Heart right ventricle (tissue), 16 donors: ENCODE measurements around the gene COPZ2. TPM values are rescaled to one million over a fixed set of nuclear protein-coding genes. Genes with fewer than 3 reads are reported as not detected.
"Not testable (repeated sequence)": the region's sequence is repeated elsewhere in the genome, so short reads cannot be mapped to it uniquely, and the experiment has no call there.

ENCODE experiments used
- ATAC-seq, 8 donors: fragments of 200-7000 bp; cut with Tn5 transposase; one replicate each; pipeline ENCODE4 v1.9.1; 2020; ENCODE audit warnings: mild to moderate bottlenecking in 8 of 8, moderate library complexity in 8 of 8, moderate number of reproducible peaks in 1 of 8
- DNase-seq, 2 donors: peaks; one replicate each; pipeline ENCODE4 v3.0.0-alpha.2; 2020
- H3K27ac ChIP-seq, 10 donors: fragments of 200-600 bp; sonication (generic) in 2 of 10; one replicate each; pipeline versions ENCODE4 v1.5.0 to v1.8.0; 2020 to 2022; ENCODE audit warnings: mild to moderate bottlenecking in 3 of 10
- H3K27me3 ChIP-seq, 7 donors: fragments of 200-600 bp; one replicate each; pipeline ENCODE4 v1.8.0; 2021 to 2022; ENCODE audit warnings: mild to moderate bottlenecking in 2 of 7
- H3K36me3 ChIP-seq, 9 donors: fragments of 200-600 bp; sonication (generic) in 1 of 9; one replicate each; pipeline versions ENCODE4 v1.5.0 to v1.8.0; 2020 to 2022; ENCODE audit warnings: mild to moderate bottlenecking in 2 of 9
- H3K4me1 ChIP-seq, 9 donors: fragments of 200-600 bp; sonication (generic) in 1 of 9; one replicate each; pipeline versions ENCODE4 v1.5.0 to v1.8.0; 2020 to 2022; ENCODE audit warnings: mild to moderate bottlenecking in 4 of 9
- H3K4me3 ChIP-seq, 10 donors: fragments of 200-600 bp; sonication (generic) in 2 of 10; one replicate each; pipeline versions ENCODE4 v1.5.0 to v1.8.0; 2020 to 2022; ENCODE audit warnings: mild to moderate bottlenecking in 7 of 10, moderate library complexity in 2 of 10
- H3K9me3 ChIP-seq, 11 donors: fragments of 200-600 bp in 10 of 11; sonication (generic) in 2 of 11; one replicate each; pipeline versions ENCODE4 v1.5.0 to v1.8.0; 2013 to 2022; ENCODE audit warnings: mild to moderate bottlenecking in 2 of 11, control low read depth in 1 of 11, moderate library complexity in 1 of 11
- CTCF ChIP-seq, 9 donors: fragments of 200-600 bp; sonication (generic) in 2 of 9; IDR thresholded peaks; one replicate each; pipeline versions ENCODE4 v1.5.0 to v1.8.0; 2021 to 2022; ENCODE audit warnings: antibody characterized with exemption in 9 of 9, mild to moderate bottlenecking in 5 of 9, moderate library complexity in 1 of 9
- WGBS, 2 donors: extraction: QIAGEN DNeasy Blood & Tissue Kit; methylation state at CpG; one replicate each; pipeline ENCODE4 v1.1.7; 2013; ENCODE audit warnings: inconsistent platforms in 1 of 2; 5-methylcytosine and 5-hydroxymethylcytosine counted together
- intact Hi-C, 10 donors: fragments of 100-400 bp; cut with DNase I; formaldehyde crosslinking; loops; one replicate each; pipeline versions ENCODE4 v1.11.1 to v1.14.2; 2022
- polyA plus RNA-seq, 2 donors: library from polyadenylated mRNA; stranded (reverse); fragments of 200-250 nt; gene quantifications; one replicate each; pipeline ENCODE4 v1.2.3, GENCODE V29; 2013
- total RNA-seq, 10 donors: library from RNA; stranded (reverse); fragmentation: NEBNext Ultra II Directional in 3 of 10; extraction: Animal tissue kit (Norgen Biotek cat#: 25700) in 3 of 10; gene quantifications; one replicate each; pipeline versions ENCODE4 v1.2.1 to v1.2.4, GENCODE V29; 2021 to 2023
- donor health status: Arrhythmogenic right ventricular cardiomyopathy.
- donor health status: ischemic (EF 13 %, LVEDD 7.1; RV severe dilation, severe dysfunction).
- donor health status: healthy with polysubstance abuse.
- donor health status: DM: no; HTN: yes; CAD: no.
- donor health status: DM: no; HTN: no; CAD: no.
- donor health status: ischemic (EF 25% LVEDD 6.9; RV normal size, moderate dysfunction).
- donor health status: ischemic (EF 25% LVEDD 5.7; RV mildly dilated, moderate dysfunction).
- donor health status: healthy.
- donor health status: DM: yes; HTN: yes; CAD: no.
- donor health status: Ischemic cardiomyopathy.
- donor health status: ischemic (EF 35%, LVEDD 5.7; RV mildly dilated, moderate dysfunction).
- donor health status: nonischemic (EF 11% LVEDD 7.7; RV severe dilation, severe dysfunction).
- donor health status: DM: yes; HTN: yes; CAD: no.
- donor health status: PGD.
- donor health status: ischemic (EF 29% LVEDD 5.4; RV normal size, mild dysfunction).
- donor health status: nonischemic (EF 23%, LVEDD 6.1; RV moderate dilation, normal function).

The COPZ2 gene
- total and polyA plus RNA-seq, 12 donors: 17.5 to 67.3 (median 59.1) TPM

DNA sequence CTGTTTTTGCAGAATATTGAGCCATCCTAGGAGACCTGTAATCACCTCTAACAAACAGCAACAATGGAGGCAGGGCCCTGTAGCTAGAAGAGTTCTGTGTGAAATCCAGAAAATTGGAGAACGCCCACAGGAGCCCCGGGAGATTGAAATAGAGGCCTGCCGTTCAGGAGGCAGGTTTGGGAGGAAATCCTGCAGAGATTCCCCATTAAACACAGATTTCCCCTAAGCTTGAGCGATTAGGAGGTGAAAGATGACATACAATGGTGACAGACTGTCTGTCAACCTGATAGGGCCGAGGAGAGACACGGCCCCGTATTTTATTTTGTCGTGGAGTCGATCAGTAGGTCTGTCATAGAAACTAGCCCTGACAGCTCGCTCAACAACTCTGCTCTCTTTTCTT, 48.4 kb downstream of the COPZ2 start:
- H3K4me3 ChIP-seq: no peak overlapping the region
- peaks cover 0 to 6% (median 0%) of the 10 kb centered on the region in 7 donors for H3K27me3 ChIP-seq
- H3K9me3 ChIP-seq: no peaks in the 10 kb centered on the region
- H3K36me3 ChIP-seq: peaks cover 0 to 14% (median 0%) of the 10 kb centered on the region in 9 donors
- ATAC-seq (no peak), DNase-seq (no peak)
- no peak for TF ChIP-seq CTCF (IDR thresholded peaks at IDR 0.05)
- intact Hi-C loops: no loop called here
- 68 to 69% methylated on average over 10 of the region's 10 CpGs for WGBS, 2 donors
- H3K4me1 ChIP-seq: peaks cover 0 to 23% (median 16%) of the 10 kb centered on the region in 9 donors
- H3K27ac ChIP-seq: no peak overlapping the region

GRCh38 chr17:47988445-47988844, 49.2 kb downstream of the COPZ2 start:
- DNase-seq, H3K27ac ChIP-seq, H3K27me3 ChIP-seq, H3K4me3 ChIP-seq, intact Hi-C loops, ATAC-seq, H3K9me3 ChIP-seq: not testable (repeated sequence)
- WGBS, 2 donors: 88 to 100% methylated on average over 1 of the region's 1 CpG
- H3K36me3 ChIP-seq: peaks cover 0 to 21% (median 0%) of the 10 kb centered on the region in 9 donors
- H3K4me1 ChIP-seq: peaks cover 0 to 30% (median 18%) of the 10 kb centered on the region in 9 donors

DNA sequence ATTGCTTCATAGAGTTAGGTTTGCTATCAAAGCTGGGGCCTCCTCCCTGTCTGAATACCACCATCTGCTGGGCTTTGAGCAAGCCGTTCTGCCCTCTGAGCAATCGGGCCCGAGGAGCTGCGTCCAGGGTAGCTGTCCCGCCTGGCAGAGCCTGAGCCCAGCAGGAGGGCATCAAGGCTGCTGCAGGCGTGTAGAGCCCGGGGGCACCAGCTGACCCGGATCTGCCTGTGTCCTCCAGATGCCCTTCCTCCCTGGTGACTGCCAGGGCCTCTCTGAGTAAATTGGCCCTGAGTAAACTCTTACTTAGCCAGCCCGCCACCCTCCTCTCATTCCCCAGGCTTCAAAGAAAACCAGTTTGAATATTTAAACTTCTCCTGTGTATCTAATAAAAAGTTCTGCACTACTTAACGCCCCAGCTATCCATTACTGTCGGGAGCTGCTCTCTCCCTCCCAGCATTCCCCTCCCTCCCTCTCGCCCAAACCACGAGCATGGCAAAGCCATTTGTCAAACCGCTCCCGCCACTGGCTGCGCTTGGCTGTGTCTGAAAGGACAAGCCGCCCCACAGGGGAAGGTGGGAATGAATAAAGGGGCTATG, 50.3 kb downstream of the COPZ2 start:
- Histone ChIP-seq H3K36me3 (peaks cover 0 to 29% (median 0%) of the 10 kb centered on the region in 9 donors), H3K4me3 (no peak overlapping the region), H3K9me3 (no peaks in the 10 kb centered on the region), H3K27ac (peak overlapping the region in 3 of 10 donors; percentile 28 to 70 (median 57)), H3K4me1 (peaks cover 0 to 36% (median 20%) of the 10 kb centered on the region in 9 donors), H3K27me3 (no peaks in the 10 kb centered on the region)
- ATAC-seq: peak in 6 of 8 donors; percentile 23 to 61 (median 54)
- DNase-seq: no peak
- no peak for TF ChIP-seq CTCF (IDR thresholded peaks at IDR 0.05)
- 50 to 55% methylated on average over 17 of the region's 17 CpGs for WGBS, 2 donors
- intact Hi-C loops: no loop called here

- whole genome bisulfite sequencing, 2 donors: 83 to 87% methylated on average over 5 of the region's 5 CpGs
- Histone ChIP-seq H3K9me3 (no peaks in the 10 kb centered on the region), H3K27ac (no peak overlapping the region), H3K4me3 (no peak overlapping the region), H3K27me3 (no peaks in the 10 kb centered on the region), H3K36me3 (peaks cover 0 to 37% (median 7%) of the 10 kb centered on the region in 9 donors), H3K4me1 (peaks cover 0 to 28% (median 17%) of the 10 kb centered on the region in 9 donors)
- intact Hi-C loops: no loop called here
- DNase-seq (no peak), ATAC-seq (no peak)
- no peak for TF ChIP-seq CTCF (IDR thresholded peaks at IDR 0.05)
Observed at GRCh38 chr17:47986520-47986919, 51.1 kb downstream of the COPZ2 start.
